DOHH2 (cell line): ENCODE results near the gene MYO6.

Source experiments
- EZH2phosphoT487 ChIP-seq: fragments of 200-600 bp; sonication (generic); IDR thresholded peaks from 2 replicates; pipeline ENCODE4 v1.6.1; 2017; ENCODE audit warnings: borderline replicate concordance, mild to moderate bottlenecking, antibody characterized with exemption, low read length, moderate library complexity, mixed read lengths
- TF ChIP-seq, protein P1 (sequence below): fragments of 200-600 bp; sonication (generic); IDR thresholded peaks from one replicate; pipeline ENCODE4 v1.5.1; 2014; ENCODE audit warnings: antibody characterized with exemption, mild to moderate bottlenecking, low read depth, low read length; ENCODE audit not compliant: poor library complexity, severe bottlenecking

DNA sequence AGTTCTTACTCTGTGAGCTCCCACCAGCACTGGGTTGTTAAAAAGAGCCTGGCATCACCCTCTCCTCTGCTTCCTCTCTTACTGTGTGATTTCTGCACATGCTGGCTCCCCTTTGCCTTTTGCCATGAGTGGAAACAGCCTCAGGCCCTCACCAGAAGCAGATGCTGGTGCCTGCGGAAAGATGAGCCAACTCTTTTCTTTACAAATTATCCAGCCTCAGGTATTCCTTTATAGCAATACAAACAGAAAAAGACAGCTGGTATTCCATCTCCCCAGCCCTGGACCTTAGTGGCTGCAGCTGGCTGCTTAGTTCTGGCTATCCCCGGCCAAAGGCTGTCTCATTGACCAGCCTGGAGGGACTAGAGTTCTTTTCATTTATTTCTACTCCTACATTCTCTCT is 194.3 kb downstream of the MYO6 start:
- TF ChIP-seq, protein P1, sequence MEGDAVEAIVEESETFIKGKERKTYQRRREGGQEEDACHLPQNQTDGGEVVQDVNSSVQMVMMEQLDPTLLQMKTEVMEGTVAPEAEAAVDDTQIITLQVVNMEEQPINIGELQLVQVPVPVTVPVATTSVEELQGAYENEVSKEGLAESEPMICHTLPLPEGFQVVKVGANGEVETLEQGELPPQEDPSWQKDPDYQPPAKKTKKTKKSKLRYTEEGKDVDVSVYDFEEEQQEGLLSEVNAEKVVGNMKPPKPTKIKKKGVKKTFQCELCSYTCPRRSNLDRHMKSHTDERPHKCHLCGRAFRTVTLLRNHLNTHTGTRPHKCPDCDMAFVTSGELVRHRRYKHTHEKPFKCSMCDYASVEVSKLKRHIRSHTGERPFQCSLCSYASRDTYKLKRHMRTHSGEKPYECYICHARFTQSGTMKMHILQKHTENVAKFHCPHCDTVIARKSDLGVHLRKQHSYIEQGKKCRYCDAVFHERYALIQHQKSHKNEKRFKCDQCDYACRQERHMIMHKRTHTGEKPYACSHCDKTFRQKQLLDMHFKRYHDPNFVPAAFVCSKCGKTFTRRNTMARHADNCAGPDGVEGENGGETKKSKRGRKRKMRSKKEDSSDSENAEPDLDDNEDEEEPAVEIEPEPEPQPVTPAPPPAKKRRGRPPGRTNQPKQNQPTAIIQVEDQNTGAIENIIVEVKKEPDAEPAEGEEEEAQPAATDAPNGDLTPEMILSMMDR = no peak
- TF ChIP-seq EZH2phosphoT487 = no peak
